ENCODE results near the gene KLHL2.

Gene KLHL2

DNA sequence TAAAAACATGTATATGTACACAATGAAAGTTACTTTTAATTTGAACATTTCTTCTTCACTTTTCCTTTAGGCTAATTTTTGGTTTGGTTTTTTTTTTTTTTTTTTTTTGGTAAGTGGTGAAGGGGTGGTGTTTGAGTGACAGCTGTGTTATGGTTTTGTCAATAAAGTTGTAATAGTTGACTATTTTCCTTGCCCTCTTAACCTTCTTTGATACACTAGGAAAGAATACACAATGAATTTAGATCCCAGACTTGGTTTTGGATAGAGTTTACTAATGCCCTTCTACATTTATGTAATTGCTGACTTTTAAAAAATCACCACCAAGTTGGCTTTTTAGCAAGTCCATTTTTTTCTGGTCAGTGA is 82.0 kb downstream of the KLHL2 start:
- no peak for DNase-seq (ENCODE audit: low read depth)

GRCh38 chr4:165293061-165293460 is 85.7 kb downstream of the KLHL2 start:
- DNase-seq (ENCODE audit: low read depth), result no peak

- DNase-seq (ENCODE audit: low read depth), result no peak
Measured at GRCh38 chr4:165293927-165294649, 86.7 kb downstream of the KLHL2 start.

GRCh38 chr4:165294907-165295306 is 87.5 kb downstream of the KLHL2 start:
- DNase-seq (ENCODE audit: low read depth), result no peak

DNA sequence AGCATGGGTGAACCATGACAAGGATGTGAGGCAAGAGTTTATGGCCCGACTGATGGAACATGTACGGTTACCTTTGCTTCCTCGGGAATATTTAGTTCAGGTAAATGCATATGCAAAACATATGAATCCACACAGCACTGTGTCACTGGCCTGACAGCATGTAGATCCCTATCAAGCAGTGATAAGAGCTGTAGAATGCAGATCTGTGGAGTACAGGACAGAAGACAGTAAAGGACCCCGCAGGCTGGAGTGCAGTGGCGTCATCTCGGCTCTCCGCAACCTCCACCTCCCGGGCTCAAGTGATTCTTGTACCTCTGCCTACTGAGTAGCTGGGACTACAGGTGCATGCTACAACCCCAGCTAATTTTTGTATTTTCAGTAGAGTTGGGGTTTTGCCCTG is 90.3 kb downstream of the KLHL2 start:
- DNase-seq (ENCODE audit: low read depth), result no peak

- DNase-seq (ENCODE audit: low read depth), result no peak
Measured at GRCh38 chr4:165299399-165300060, 92.2 kb downstream of the KLHL2 start.

GRCh38 chr4:165301833-165302232 is 94.5 kb downstream of the KLHL2 start:
- no peak for DNase-seq (ENCODE audit: low read depth)

- no peak for DNase-seq (ENCODE audit: low read depth)
Measured at GRCh38 chr4:165302658-165303057, 95.3 kb downstream of the KLHL2 start.

GRCh38 chr4:165308166-165308565 is 100.8 kb downstream of the KLHL2 start:
- no peak for DNase-seq (ENCODE audit: low read depth)

DNA sequence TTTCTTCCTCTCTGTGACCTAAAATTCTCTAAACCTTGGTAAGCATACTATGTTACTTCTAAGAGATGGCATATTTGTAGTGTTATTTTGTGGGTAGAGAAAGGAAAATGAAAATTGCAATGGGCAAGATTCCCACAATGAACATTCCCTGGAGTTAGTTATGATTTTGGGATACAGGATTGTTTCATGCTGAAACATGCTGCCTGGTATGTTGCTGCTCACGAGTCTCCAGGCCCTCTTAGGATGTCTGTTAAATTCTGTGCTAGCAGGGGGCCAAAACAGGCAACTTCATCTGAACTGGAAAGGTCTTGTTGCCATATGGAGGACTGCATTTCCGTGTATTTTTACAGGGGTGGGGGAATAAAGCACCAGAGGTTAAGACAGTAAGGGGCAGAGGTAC is 101.2 kb downstream of the KLHL2 start:
- no peak for DNase-seq (ENCODE audit: low read depth)

DNA sequence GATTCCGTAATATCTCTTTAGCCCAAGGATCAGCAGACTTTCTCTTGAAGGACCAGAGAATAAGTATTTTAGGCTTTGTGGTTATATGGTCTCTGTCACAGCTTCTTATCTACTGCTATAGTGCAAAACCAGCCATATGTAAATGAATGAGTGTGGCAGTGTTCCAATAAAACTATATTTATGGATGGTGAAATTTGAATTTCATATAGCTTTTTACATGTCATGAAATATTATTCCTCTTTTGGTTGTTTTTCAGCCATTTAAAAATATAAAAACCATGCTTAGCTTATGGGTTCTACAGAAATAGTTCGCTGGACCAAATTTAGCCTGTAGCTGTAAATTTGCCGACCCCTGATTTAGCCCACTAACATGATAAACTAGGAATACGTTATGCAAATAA is 102.1 kb downstream of the KLHL2 start:
- no peak for DNase-seq (ENCODE audit: low read depth)

DNA sequence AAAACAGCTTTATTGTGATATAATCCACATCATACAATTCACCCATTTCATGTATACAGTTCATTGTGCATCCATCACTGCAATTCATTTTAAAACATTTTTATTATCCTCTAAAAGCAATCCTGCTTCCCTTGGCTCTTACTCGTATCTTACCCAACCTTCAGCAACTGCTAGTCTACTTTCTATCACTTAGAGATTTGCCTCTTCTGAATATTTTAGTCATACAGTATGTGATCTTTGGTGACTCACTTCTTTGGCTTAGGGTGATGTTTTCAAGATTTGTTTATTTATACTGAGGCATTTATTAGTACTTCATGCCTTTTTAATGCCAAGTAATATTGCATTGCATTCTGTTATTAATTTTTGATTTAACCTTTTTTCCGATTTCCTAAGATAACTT is 105.1 kb downstream of the KLHL2 start:
- DNase-seq (ENCODE audit: low read depth), result no peak

DNA sequence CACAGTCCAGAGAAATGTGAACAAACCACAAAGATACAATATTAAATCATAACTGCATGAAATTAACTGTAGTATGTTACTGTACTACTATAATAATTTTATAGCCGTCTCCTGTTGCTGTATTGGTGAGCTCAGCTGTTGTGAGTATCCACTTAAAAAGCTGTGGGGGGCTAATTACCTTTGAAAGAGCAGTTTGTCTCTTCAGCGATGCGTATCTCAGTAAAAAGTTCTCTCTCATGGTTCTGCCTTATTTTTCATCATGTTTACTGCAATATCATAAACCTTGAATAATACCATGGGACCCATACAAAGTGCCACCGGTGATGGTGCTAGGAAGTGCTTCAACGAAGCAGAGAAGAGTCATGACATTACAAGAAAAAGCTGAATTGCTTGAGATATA is 111.7 kb downstream of the KLHL2 start:
- DNase-seq (ENCODE audit: low read depth), result no peak

DNA sequence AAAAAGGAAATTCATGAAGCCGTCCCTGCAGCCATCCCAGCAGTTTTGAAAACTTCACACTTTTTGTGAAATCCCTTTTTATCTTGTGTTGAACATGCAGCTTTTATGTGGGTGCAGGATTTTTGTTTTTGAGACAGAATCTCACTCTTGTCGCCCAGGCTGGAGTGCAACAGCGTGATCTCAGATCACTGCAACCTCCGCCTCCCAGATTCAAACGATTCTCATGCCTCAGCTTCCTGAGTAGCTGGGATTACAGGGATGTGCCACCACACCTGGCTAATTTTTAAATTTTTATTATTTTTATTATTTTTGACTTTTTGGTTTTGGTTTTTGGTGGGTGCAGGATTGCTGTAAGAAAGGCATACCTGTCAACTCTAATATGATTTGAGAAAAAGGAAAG is 112.1 kb downstream of the KLHL2 start:
- no peak for DNase-seq (ENCODE audit: low read depth)

DNA sequence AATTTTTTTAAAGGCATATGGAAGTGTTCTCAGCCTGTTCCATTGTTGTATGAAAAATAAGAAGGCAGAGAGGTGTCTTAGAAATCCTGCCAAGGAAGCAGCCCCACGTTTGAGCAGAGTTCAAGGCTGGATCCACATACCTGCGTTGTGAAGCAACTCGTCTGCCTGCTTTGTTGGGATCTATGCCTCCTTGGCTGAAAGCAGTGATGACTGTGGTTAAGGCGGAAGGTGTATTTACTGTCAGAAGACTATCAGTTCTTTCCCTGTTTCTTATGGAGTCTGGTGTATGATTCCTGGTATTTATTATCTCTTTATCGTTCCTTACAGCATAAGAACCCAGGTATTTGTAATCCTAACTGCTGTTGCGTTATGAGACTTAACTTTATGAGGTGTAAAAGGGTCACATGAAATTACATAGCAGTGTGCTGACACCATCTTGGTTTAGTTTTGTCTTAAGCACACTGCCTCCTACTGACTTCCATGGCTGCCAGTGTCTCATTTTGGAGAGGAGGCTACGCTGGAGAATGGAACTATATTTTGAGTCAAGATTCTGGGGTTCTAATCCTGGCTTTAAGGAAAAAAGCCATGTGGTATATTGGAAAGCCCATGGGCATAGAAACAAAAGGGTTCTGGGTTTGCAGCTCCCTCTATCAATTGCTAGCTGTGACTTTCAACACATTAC is 117.0 kb downstream of the KLHL2 start:
- DNase-seq (ENCODE audit: low read depth), result no peak

DNA sequence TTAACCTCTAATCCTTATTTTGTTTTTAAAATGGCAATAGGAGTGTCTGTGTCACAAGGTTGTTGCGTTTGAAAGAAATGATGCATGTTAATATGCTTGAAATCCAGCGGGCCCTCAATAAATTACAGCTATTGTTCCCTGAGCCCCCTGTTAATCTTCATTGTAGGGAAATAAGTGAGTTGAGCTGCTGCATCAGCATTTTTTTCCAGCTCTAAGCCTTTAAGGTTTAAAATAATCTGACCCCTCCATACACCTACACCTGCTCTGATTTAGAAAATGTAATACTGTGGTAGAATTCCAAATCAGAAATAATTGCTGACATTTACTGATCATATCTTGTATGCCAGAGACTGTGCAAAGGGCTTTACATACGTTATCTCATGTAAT is 117.5 kb downstream of the KLHL2 start:
- DNase-seq (ENCODE audit: low read depth), result no peak

- DNase-seq (ENCODE audit: low read depth), result no peak
Measured at GRCh38 chr4:165325732-165326512, 118.6 kb downstream of the KLHL2 start.

DNA sequence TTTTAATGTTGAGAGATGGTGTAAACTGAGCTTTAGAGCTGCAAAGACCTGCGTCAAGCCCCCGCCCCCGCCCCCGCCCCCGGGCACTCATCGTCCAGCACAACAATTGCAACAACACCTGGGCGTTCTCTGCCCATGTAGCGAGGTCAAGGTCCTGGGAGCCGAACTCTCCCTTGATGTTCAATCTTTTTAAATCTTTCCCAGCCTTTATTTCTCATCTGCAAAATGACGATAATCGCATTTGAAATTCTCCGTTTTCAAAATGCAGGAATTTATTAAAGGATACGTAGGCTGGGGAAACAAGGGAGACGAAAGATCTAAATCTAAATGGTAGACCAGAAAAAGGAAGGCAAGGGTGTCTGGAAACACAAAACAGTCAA is 119.5 kb downstream of the KLHL2 start:
- DNase-seq (ENCODE audit: low read depth), result no peak

- DNase-seq (ENCODE audit: low read depth), result peak; percentile 93
Measured at GRCh38 chr4:165327211-165328100, 120.1 kb downstream of the KLHL2 start, which contains the start of gene MSMO1. MSMO1 (plus strand) TSS chr4:165327669; CDS start chr4:165333371, 5,702 bp downstream.

- DNase-seq (ENCODE audit: low read depth), result no peak
Measured at GRCh38 chr4:165328101-165328425, 120.7 kb downstream of the KLHL2 start.

GRCh38 chr4:165328708-165329107 is 121.3 kb downstream of the KLHL2 start:
- DNase-seq (ENCODE audit: low read depth), result no peak

- no peak for DNase-seq (ENCODE audit: low read depth)
Measured at GRCh38 chr4:165330071-165330470, 122.7 kb downstream of the KLHL2 start.
